HFF-Myc (cell line): Measurements from ENCODE around the gene HSPB2.
A peak's percentile ranks its signal among the peaks of the same experiment; 100 is the strongest.

Experiments used
- DNase-seq: peaks from one replicate; pipeline ENCODE4 v3.0.0-alpha.2; 2011; ENCODE audit warnings: low read depth; ENCODE audit errors: extremely low read depth
- H3K4me3 ChIP-seq: replicated peaks from 2 replicates; pipeline ENCODE4 v1.5.1; 2011; ENCODE audit warnings: low read depth, mild to moderate bottlenecking, control low read depth, low read length
- TF ChIP-seq, protein P1 (sequence below): IDR thresholded peaks from 2 replicates; pipeline ENCODE4 v1.5.1; 2012; ENCODE audit warnings: mild to moderate bottlenecking, low read depth, low read length, control low read depth; ENCODE audit errors: missing control alignments

HSPB2 gene

GRCh38 chr11:111912535-111912934 is at the start of gene HSPB2:
Gene HSPB2, plus strand, starts transcription at chr11:111912734. Its CDS starts 96 bp downstream, at chr11:111912830.
- DNase-seq, result no peak
- H3K4me3 ChIP-seq, result no peak within 1 kb of the TSS
- TF ChIP-seq, protein P1, sequence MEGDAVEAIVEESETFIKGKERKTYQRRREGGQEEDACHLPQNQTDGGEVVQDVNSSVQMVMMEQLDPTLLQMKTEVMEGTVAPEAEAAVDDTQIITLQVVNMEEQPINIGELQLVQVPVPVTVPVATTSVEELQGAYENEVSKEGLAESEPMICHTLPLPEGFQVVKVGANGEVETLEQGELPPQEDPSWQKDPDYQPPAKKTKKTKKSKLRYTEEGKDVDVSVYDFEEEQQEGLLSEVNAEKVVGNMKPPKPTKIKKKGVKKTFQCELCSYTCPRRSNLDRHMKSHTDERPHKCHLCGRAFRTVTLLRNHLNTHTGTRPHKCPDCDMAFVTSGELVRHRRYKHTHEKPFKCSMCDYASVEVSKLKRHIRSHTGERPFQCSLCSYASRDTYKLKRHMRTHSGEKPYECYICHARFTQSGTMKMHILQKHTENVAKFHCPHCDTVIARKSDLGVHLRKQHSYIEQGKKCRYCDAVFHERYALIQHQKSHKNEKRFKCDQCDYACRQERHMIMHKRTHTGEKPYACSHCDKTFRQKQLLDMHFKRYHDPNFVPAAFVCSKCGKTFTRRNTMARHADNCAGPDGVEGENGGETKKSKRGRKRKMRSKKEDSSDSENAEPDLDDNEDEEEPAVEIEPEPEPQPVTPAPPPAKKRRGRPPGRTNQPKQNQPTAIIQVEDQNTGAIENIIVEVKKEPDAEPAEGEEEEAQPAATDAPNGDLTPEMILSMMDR, result no peak

DNA sequence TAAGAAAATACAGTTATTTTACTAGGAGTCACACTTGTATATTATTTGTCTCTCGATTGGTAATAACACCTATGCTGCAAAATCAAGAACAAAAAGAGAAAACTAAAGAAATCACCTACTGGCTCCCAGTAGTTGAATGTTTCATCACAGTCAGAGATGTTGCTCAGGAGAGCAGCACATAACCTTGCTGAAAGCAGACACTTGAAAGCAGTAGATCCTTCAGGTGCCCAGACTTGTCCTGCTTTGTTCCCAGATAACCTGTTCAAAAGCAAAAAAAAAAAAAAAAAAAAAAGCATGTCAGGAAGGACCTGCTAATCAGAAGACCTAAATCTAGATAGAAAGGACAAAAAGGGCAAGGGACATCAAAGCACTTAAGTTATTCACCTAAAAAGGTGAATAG is 42.4 kb upstream of the HSPB2 start:
- DNase-seq, result no peak
- H3K4me3 ChIP-seq, result peak overlapping the region; percentile 63; the same call in 1 of the 2 replicates
- TF ChIP-seq, protein P1, result no peak

DNA sequence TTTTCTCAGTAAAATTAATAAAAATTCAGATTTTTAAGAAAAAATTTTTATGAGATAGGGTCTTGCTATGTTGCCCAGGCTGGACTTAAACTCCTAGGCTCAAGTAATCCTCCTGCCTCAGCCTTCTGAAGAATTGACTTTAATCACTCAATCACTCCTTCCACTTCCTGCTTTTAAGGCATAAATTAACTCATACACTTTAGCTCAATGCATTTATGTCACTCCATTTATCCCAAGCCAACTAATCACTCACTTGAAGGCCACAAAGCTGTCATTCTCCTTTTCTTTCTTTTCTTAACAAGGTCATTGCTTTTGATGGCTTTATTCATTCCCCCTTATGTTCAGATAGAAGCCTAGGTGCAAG is 42.0 kb upstream of the HSPB2 start:
- no peak for DNase-seq
- peak overlapping the region; percentile 63 for H3K4me3 ChIP-seq
- TF ChIP-seq, protein P1, result no peak

GRCh38 chr11:111870886-111871692 is 41.4 kb upstream of the HSPB2 start, which contains the start of gene ALG9:
Gene ALG9, minus strand, starts transcription at chr11:111871581. Its CDS starts 99 bp downstream, at chr11:111871482.
- DNase-seq, result peak; percentile 60
- TF ChIP-seq, protein P1, result peak; percentile 17
- H3K4me3 ChIP-seq, result peak within 1 kb of the TSS; percentile 63

DNA sequence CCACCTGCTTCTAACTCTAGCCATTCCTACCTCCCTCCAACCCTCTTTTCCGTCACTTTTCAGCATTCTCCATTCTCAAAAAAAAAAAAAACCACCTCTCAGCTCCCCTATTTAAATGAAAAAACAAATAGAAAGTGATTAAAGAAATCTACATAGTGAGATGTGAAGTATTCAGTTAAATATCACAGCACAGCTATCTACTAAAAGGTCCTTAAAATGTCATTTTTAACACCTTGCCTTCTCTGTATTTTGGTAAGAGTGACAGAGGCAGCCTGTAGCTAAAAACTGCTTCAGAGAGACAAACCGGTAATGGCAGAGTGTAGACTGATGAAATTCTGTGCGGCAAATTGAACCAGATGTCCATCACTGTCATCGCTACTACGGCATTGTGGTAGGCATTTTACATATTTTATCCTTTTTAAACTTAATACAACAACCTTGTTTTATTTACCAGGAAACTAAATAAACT is 40.8 kb upstream of the HSPB2 start:
- no peak for DNase-seq
- TF ChIP-seq, protein P1, result no peak
- peak overlapping the region; percentile 63 for H3K4me3 ChIP-seq

- peak overlapping the region; percentile 74 for H3K4me3 ChIP-seq
- TF ChIP-seq, protein P1, result no peak
- peak; percentile 15 for DNase-seq
Measured at GRCh38 chr11:111878385-111878848, 34.1 kb upstream of the HSPB2 start.
